Measurements from ENCODE around the gene LRRC47. TPM values are rescaled to one million over a fixed set of nuclear protein-coding genes. Genes with fewer than 3 reads are reported as not detected.

LRRC47 gene
- total and polyA plus RNA-seq, 3 experiments from 2014 or later = 36.9 to 50.5 (median 42.6) TPM

DNA sequence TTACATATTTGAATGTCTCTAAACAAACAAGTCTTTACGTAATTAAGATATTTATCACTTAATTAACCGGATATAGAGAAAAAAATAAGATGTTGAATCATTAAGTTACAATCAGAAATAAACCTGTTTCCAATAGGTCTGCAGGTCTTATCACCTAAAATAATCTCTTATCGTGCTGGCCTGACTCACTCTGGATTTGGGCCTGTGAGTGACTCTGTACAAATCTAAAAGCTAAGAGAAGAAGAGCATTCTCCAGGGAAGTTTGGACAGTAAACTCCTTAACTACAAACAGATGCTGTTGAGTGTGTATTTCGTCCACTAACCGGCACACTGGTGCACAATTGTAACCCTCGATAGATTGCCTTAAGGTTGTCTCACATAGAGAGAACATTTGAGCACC is 35.4 kb upstream of the LRRC47 start:
- no peak for DNase-seq
- Histone ChIP-seq H3K4me3 (ENCODE audit: low read length) (no peak overlapping the region), H3K27ac (ENCODE audit: low read depth, low read length) (no peak overlapping the region), H3K9me3 (ENCODE audit: low read length) (no peaks in the 10 kb centered on the region), H3K4me1 (ENCODE audit: insufficient read depth, low read length) (no peaks in the 10 kb centered on the region), H3K36me3 (ENCODE audit: insufficient read depth, low read length) (peaks cover 37% of the 10 kb centered on the region), H3K27me3 (ENCODE audit: insufficient read depth, low read length, poor library complexity, severe bottlenecking) (no peaks in the 10 kb centered on the region)
- Mint-ChIP-seq H3K4me3 (no peak overlapping the region), H3K4me1 (no peaks in the 10 kb centered on the region), H3K27ac (no peak overlapping the region), H3K9me3 (no peaks in the 10 kb centered on the region), H3K36me3 (peaks cover 10 to 86% (median 31%) of the 10 kb centered on the region in 3 donors), H3K27me3 (no peaks in the 10 kb centered on the region)
- ChIA-PET CTCF (no interaction called here), POLR2A (no interaction called here)

DNA sequence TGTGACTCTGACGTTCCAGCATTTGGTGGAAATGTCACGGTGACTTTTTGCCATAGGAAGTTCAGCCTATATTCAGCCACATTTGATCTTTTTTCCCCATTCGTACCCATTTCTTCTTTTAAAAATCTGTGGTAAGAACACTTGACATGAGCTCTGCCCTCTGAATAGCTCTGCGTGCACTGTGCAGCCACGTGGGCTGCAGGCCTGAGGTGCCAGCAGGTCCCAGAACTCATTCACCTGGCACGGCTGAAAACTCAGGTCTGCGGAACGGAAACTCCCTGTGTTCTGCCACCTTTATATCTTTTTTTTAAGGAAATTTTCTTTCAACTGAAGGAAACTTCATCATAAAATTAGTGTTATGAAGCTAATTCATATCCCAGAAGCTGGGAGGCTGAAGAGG is 32.1 kb upstream of the LRRC47 start:
- ChIA-PET POLR2A (interaction anchor here (0.5 kb wide), 1 partner anchor 57 kb away, joined by 3 read pairs; no protein-coding TSS in a partner anchor), CTCF (interaction anchor here (1.3 kb wide), 1 partner anchor 29 kb away, joined by 4 read pairs; the partner anchor contains the start of genes CEP104 and DFFB)
- Histone ChIP-seq H3K27ac (ENCODE audit: low read depth, low read length) (no peak overlapping the region), H3K9me3 (ENCODE audit: low read length) (no peaks in the 10 kb centered on the region), H3K36me3 (ENCODE audit: insufficient read depth, low read length) (peaks cover 43% of the 10 kb centered on the region), H3K4me1 (ENCODE audit: insufficient read depth, low read length) (no peaks in the 10 kb centered on the region), H3K27me3 (ENCODE audit: insufficient read depth, low read length, poor library complexity, severe bottlenecking) (no peaks in the 10 kb centered on the region), H3K4me3 (ENCODE audit: low read length) (no peak overlapping the region)
- Mint-ChIP-seq H3K9me3 (no peaks in the 10 kb centered on the region), H3K36me3 (peaks cover 10 to 92% (median 33%) of the 10 kb centered on the region in 3 donors), H3K4me3 (no peak overlapping the region), H3K27me3 (no peaks in the 10 kb centered on the region), H3K27ac (no peak overlapping the region), H3K4me1 (no peaks in the 10 kb centered on the region)
- no peak for DNase-seq

DNA sequence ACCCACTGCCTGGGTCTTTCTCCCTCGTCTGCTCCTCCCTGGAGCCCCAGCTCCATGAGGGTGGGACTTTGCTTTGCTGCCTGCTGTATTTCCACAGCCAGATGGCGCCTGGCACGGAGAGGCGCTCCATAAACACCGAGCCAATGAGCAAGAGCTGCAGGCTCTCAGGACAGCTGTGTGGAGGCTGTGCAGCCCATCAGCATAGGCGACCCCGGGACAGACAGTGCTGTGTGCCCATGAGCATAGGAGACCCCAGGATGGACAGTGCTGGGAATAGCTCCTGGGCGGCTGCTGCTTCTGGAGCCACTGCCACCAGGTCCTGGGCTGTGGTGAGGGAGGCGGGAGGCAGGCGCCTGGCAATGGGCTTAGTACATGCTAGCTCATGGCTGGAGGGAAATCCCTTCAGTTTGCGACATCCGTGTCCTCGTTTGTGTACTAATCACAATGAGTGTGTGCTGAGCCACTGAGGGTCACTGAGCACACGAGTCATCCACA is 31.6 kb upstream of the LRRC47 start:
- no peak for DNase-seq

DNA sequence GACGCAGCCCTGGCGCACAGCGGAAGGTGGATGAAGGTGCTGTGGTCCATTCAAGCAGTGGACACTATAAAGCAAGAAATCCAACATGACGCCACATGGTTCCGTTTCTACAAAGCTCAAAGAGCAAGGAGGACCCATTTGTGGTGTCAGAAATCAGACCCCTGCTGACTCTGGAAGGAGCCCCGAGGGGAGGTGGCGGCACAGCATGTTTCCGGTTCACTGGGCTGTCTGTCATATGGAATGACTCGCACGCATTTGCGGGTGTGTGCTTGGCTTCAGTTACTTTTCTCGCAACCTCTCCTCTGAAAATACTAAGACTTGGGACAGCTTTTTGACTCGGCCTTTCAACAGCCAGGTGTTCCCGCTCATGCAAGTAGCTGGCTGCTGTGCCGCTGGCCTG is 29.1 kb upstream of the LRRC47 start:
- no peaks in the 10 kb centered on the region for H3K27me3 Mint-ChIP-seq
- Histone ChIP-seq H3K27me3 (ENCODE audit: insufficient read depth, low read length, poor library complexity, severe bottlenecking) (no peaks in the 10 kb centered on the region), H3K27ac (ENCODE audit: low read depth, low read length) (no peak overlapping the region), H3K4me3 (ENCODE audit: low read length) (no peak overlapping the region), H3K36me3 (ENCODE audit: insufficient read depth, low read length) (peaks cover 38% of the 10 kb centered on the region), H3K9me3 (ENCODE audit: low read length) (no peaks in the 10 kb centered on the region), H3K4me1 (ENCODE audit: insufficient read depth, low read length) (no peaks in the 10 kb centered on the region)
- ChIA-PET POLR2A (no interaction called here), CTCF (no interaction called here)
- no peak for DNase-seq
- no peak overlapping the region for H3K4me3 Mint-ChIP-seq
- H3K27ac Mint-ChIP-seq = no peak overlapping the region
- H3K36me3 Mint-ChIP-seq = peaks cover 10 to 94% (median 26%) of the 10 kb centered on the region in 3 donors
- no peaks in the 10 kb centered on the region for H3K4me1 Mint-ChIP-seq
- no peaks in the 10 kb centered on the region for H3K9me3 Mint-ChIP-seq

More for the DNA sequence above, 31.6 kb upstream of the LRRC47 start:
- no peaks in the 10 kb centered on the region for H3K9me3 ChIP-seq (ENCODE audit: low read length)
- H3K4me3 Mint-ChIP-seq = no peak overlapping the region
- no peak overlapping the region for H3K27ac ChIP-seq (ENCODE audit: low read depth, low read length)
- no peaks in the 10 kb centered on the region for H3K27me3 Mint-ChIP-seq
- ChIA-PET POLR2A (no interaction called here), CTCF (no interaction called here)
- H3K9me3 Mint-ChIP-seq = no peaks in the 10 kb centered on the region
- peaks cover 10 to 93% (median 30%) of the 10 kb centered on the region in 3 donors for H3K36me3 Mint-ChIP-seq
- H3K4me3 ChIP-seq (ENCODE audit: low read length) = no peak overlapping the region
- H3K4me1 Mint-ChIP-seq = no peaks in the 10 kb centered on the region
- H3K27me3 ChIP-seq (ENCODE audit: insufficient read depth, low read length, poor library complexity, severe bottlenecking) = no peaks in the 10 kb centered on the region
- no peaks in the 10 kb centered on the region for H3K4me1 ChIP-seq (ENCODE audit: insufficient read depth, low read length)
- no peak overlapping the region for H3K27ac Mint-ChIP-seq
- H3K36me3 ChIP-seq (ENCODE audit: insufficient read depth, low read length) = peaks cover 48% of the 10 kb centered on the region

DNA sequence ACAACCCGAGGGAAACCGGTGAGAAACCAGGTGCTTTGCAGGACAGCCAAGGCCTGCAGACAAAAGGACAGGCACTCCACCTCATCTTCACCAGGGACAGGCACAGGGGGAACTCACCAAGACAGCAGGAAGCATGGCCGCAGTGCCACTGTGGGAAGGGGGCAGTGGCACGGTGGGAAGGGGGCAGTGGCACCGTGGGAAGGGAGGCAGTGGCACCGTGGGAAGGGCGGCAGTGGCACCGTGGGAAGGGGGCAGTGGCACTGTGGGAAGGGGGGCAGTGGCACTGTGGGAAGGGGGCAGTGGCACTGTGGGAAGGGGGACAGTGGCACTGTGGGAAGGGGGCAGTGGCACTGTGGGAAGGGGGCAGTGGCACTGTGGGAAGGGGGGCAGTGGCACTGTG is 28.4 kb upstream of the LRRC47 start:
- H3K4me3 Mint-ChIP-seq = no peak overlapping the region
- ChIA-PET POLR2A (no interaction called here), CTCF (no interaction called here)
- H3K4me1 Mint-ChIP-seq = no peaks in the 10 kb centered on the region
- peaks cover 36% of the 10 kb centered on the region for H3K36me3 ChIP-seq (ENCODE audit: insufficient read depth, low read length)
- no peak overlapping the region for H3K27ac ChIP-seq (ENCODE audit: low read depth, low read length)
- no peaks in the 10 kb centered on the region for H3K4me1 ChIP-seq (ENCODE audit: insufficient read depth, low read length)
- no peaks in the 10 kb centered on the region for H3K27me3 Mint-ChIP-seq
- H3K27ac Mint-ChIP-seq = no peak overlapping the region
- no peaks in the 10 kb centered on the region for H3K9me3 ChIP-seq (ENCODE audit: low read length)
- H3K36me3 Mint-ChIP-seq = peaks cover 9 to 94% (median 27%) of the 10 kb centered on the region in 3 donors
- DNase-seq = no peak
- no peaks in the 10 kb centered on the region for H3K27me3 ChIP-seq (ENCODE audit: insufficient read depth, low read length, poor library complexity, severe bottlenecking)
- H3K4me3 ChIP-seq (ENCODE audit: low read length) = no peak overlapping the region
- no peaks in the 10 kb centered on the region for H3K9me3 Mint-ChIP-seq

DNA sequence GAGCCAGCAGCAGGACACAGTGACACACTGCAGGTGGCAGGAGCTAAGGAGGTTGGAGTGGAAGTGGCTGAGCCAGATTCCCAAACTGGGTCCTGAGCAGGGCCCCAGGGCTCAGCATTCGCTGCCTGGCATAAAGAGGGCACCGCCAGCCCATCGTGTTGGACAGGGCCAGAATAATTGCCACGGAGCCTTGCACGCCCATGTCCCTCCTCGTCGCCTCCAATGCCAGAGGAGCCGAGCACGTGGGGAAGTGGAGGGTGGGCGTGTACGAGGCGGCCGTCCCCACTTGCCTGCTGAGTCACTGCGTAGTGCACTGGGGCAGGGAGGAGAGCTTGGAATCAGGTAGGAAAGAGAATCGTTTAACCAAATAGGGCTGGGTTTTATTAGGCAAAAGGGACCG is 26.1 kb upstream of the LRRC47 start:
- Histone ChIP-seq H3K9me3 (ENCODE audit: low read length) (no peaks in the 10 kb centered on the region), H3K27ac (ENCODE audit: low read depth, low read length) (no peak overlapping the region), H3K27me3 (ENCODE audit: insufficient read depth, low read length, poor library complexity, severe bottlenecking) (no peaks in the 10 kb centered on the region), H3K36me3 (ENCODE audit: insufficient read depth, low read length) (peaks cover 21% of the 10 kb centered on the region), H3K4me3 (ENCODE audit: low read length) (no peak overlapping the region), H3K4me1 (ENCODE audit: insufficient read depth, low read length) (no peaks in the 10 kb centered on the region)
- H3K27me3 Mint-ChIP-seq = no peaks in the 10 kb centered on the region
- ChIA-PET POLR2A (no interaction called here), CTCF (no interaction called here)
- no peak for DNase-seq
- no peak overlapping the region for H3K27ac Mint-ChIP-seq
- no peak overlapping the region for H3K4me3 Mint-ChIP-seq
- H3K4me1 Mint-ChIP-seq = no peaks in the 10 kb centered on the region
- peaks cover 0 to 87% (median 24%) of the 10 kb centered on the region in 3 donors for H3K36me3 Mint-ChIP-seq
- H3K9me3 Mint-ChIP-seq = no peaks in the 10 kb centered on the region

DNA sequence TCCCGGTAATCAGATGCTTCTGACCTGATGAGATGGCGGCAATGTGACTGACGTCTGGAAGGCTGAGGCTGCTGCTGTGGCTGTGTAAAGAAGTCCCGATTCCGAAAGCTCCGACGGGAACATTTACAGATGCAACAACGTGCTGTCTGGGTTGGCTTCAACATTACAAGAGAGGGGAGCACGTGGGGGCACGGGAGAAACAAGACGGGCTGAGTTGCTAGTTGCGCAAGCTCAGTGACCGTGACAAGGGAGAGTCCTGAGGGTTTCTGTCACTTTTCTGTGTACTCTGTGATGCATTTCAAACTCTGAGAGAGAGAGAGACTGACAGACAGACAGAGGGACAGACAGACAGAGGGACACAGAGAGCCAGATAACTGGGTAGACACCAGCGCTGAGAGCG is 25.6 kb upstream of the LRRC47 start:
- CTCF ChIA-PET = no interaction called here
- Histone ChIP-seq H3K36me3 (ENCODE audit: insufficient read depth, low read length) (peaks cover 21% of the 10 kb centered on the region), H3K4me1 (ENCODE audit: insufficient read depth, low read length) (no peaks in the 10 kb centered on the region), H3K27me3 (ENCODE audit: insufficient read depth, low read length, poor library complexity, severe bottlenecking) (no peaks in the 10 kb centered on the region), H3K27ac (ENCODE audit: low read depth, low read length) (no peak overlapping the region), H3K9me3 (ENCODE audit: low read length) (no peaks in the 10 kb centered on the region), H3K4me3 (ENCODE audit: low read length) (no peak overlapping the region)
- no peak for DNase-seq
- H3K9me3 Mint-ChIP-seq = no peaks in the 10 kb centered on the region
- no peaks in the 10 kb centered on the region for H3K27me3 Mint-ChIP-seq
- POLR2A ChIA-PET = no interaction called here
- H3K27ac Mint-ChIP-seq = no peak overlapping the region
- H3K4me1 Mint-ChIP-seq = no peaks in the 10 kb centered on the region
- H3K4me3 Mint-ChIP-seq = no peak overlapping the region
- H3K36me3 Mint-ChIP-seq = peaks cover 0 to 85% (median 24%) of the 10 kb centered on the region in 3 donors

DNA sequence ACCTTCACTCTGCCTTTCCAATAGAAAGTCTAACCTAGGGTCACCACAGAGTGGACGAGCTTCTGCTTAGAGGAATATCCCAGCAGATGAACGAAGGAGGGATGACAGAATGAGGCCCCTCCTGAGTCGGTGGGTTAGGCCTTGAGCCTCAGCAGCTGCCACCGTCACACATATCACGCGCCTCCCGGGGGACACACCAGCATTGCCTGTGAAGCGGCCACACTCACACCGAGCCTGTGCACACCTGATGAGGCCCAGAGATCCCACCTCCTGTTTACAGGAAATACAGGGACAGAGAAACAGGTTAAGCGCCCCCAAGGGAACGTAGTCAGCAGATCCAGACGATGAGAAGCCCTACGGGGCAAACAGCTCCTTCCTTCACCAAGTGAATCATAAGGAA is 25.1 kb upstream of the LRRC47 start:
- no peak overlapping the region for H3K4me3 ChIP-seq (ENCODE audit: low read length)
- Mint-ChIP-seq H3K4me1 (no peaks in the 10 kb centered on the region), H3K27ac (no peak overlapping the region), H3K9me3 (no peaks in the 10 kb centered on the region), H3K36me3 (peaks cover 0 to 83% (median 24%) of the 10 kb centered on the region in 3 donors), H3K4me3 (no peak overlapping the region), H3K27me3 (no peaks in the 10 kb centered on the region)
- H3K27ac ChIP-seq (ENCODE audit: low read depth, low read length) = no peak overlapping the region
- DNase-seq = no peak
- no peaks in the 10 kb centered on the region for H3K4me1 ChIP-seq (ENCODE audit: insufficient read depth, low read length)
- CTCF ChIA-PET = no interaction called here
- no peaks in the 10 kb centered on the region for H3K27me3 ChIP-seq (ENCODE audit: insufficient read depth, low read length, poor library complexity, severe bottlenecking)
- POLR2A ChIA-PET = no interaction called here
- H3K36me3 ChIP-seq (ENCODE audit: insufficient read depth, low read length) = peaks cover 21% of the 10 kb centered on the region
- H3K9me3 ChIP-seq (ENCODE audit: low read length) = no peaks in the 10 kb centered on the region

DNA sequence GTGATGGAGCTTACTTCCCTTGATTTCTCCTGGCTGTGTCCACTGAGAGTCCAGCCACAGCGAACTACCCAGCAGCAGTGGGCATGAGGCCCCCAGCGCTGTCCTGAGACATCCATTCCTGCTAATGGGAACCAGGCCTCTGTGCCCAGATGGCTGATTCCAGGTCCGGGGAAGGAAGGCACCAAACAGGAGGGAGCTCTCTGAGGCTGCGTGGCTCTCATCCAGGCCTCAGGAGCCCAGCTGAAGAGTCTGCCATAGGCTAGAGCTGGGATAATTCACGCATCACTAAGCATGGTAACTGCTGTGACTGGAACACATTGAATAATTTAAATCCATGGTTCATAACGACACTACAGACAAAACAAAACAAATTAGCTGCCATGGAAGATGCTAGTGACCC is 24.7 kb upstream of the LRRC47 start:
- H3K4me3 Mint-ChIP-seq = no peak overlapping the region
- no peak for DNase-seq
- no peak overlapping the region for H3K27ac ChIP-seq (ENCODE audit: low read depth, low read length)
- no peaks in the 10 kb centered on the region for H3K9me3 ChIP-seq (ENCODE audit: low read length)
- H3K36me3 ChIP-seq (ENCODE audit: insufficient read depth, low read length) = peaks cover 19% of the 10 kb centered on the region
- ChIA-PET POLR2A (no interaction called here), CTCF (no interaction called here)
- no peaks in the 10 kb centered on the region for H3K27me3 Mint-ChIP-seq
- no peaks in the 10 kb centered on the region for H3K4me1 Mint-ChIP-seq
- no peak overlapping the region for H3K4me3 ChIP-seq (ENCODE audit: low read length)
- H3K36me3 Mint-ChIP-seq = peaks cover 0 to 83% (median 24%) of the 10 kb centered on the region in 3 donors
- H3K27ac Mint-ChIP-seq = no peak overlapping the region
- H3K27me3 ChIP-seq (ENCODE audit: insufficient read depth, low read length, poor library complexity, severe bottlenecking) = no peaks in the 10 kb centered on the region
- H3K4me1 ChIP-seq (ENCODE audit: insufficient read depth, low read length) = no peaks in the 10 kb centered on the region
- H3K9me3 Mint-ChIP-seq = no peaks in the 10 kb centered on the region
